Mucosa of rectum (tissue), 2 donors: ENCODE data around the gene CAPS.
A peak's percentile ranks its signal among the peaks of the same experiment; 100 is the strongest.

Experiments
- H3K27ac ChIP-seq, 2 donors: one replicate each; pipeline ENCODE4 v1.7.0; 2013; ENCODE audit warnings: inconsistent platforms in 2 of 2, low read depth in 2 of 2, low read length in 2 of 2
- H3K27me3 ChIP-seq, 2 donors: one replicate each; pipeline ENCODE4 v1.7.0; 2013; ENCODE audit warnings: low read length in 2 of 2; ENCODE audit not compliant: control insufficient read depth in 2 of 2, insufficient read depth in 2 of 2
- H3K36me3 ChIP-seq, 2 donors: one replicate each; pipeline ENCODE4 v1.7.0; 2013; ENCODE audit warnings: low read length in 2 of 2; ENCODE audit not compliant: control insufficient read depth in 2 of 2, insufficient read depth in 2 of 2
- H3K4me1 ChIP-seq, 2 donors: one replicate each; pipeline ENCODE4 v1.7.0; 2013; ENCODE audit warnings: low read length in 2 of 2, mild to moderate bottlenecking in 1 of 2; ENCODE audit not compliant: control insufficient read depth in 2 of 2, insufficient read depth in 2 of 2
- H3K4me3 ChIP-seq, 2 donors: one replicate each; pipeline ENCODE4 v1.7.0; 2013; ENCODE audit warnings: low read length in 2 of 2
- H3K9ac ChIP-seq, 2 donors: one replicate each; pipeline ENCODE4 v1.7.0; 2013; ENCODE audit warnings: low read length in 2 of 2, low read depth in 1 of 2, mild to moderate bottlenecking in 1 of 2
- H3K9me3 ChIP-seq, 2 donors: one replicate each; pipeline ENCODE4 v1.7.0; 2013; ENCODE audit warnings: low read length in 2 of 2; ENCODE audit not compliant: control insufficient read depth in 2 of 2
- donor health status: healthy.
- donor health status: Normal muscosa, but diverticular disease.

Gene CAPS

GRCh38 chr19:5911366-5911765 is 2.7 kb upstream of the CAPS start:
- Histone ChIP-seq H3K4me3 (no peak overlapping the region), H3K27me3 (no peaks in the 10 kb centered on the region), H3K9ac (no peak overlapping the region), H3K4me1 (peaks cover 18% of the 10 kb centered on the region in 2 donors), H3K27ac (no peak overlapping the region), H3K9me3 (no peaks in the 10 kb centered on the region), H3K36me3 (peaks cover 2 to 3% of the 10 kb centered on the region in 2 donors)

- peak overlapping the region; percentile 13 to 20 for H3K4me3 ChIP-seq
- no peaks in the 10 kb centered on the region for H3K9me3 ChIP-seq
- H3K9ac ChIP-seq = peak overlapping the region in 1 of 2 donors; percentile 58
- H3K27me3 ChIP-seq = no peaks in the 10 kb centered on the region
- peak overlapping the region; percentile 48 to 57 for H3K27ac ChIP-seq
- H3K36me3 ChIP-seq = peaks cover 22 to 26% of the 10 kb centered on the region in 2 donors
- H3K4me1 ChIP-seq = peaks cover 18% of the 10 kb centered on the region in 2 donors
These were observed 312 bp downstream of the CAPS start for GRCh38 chr19:5914358-5914774.

- Histone ChIP-seq H3K27ac (no peak overlapping the region), H3K4me3 (peak overlapping the region; percentile 20), H3K9ac (peak overlapping the region in 1 of 2 donors; percentile 58), H3K9me3 (no peaks in the 10 kb centered on the region), H3K36me3 (peaks cover 30 to 34% of the 10 kb centered on the region in 2 donors), H3K27me3 (no peaks in the 10 kb centered on the region), H3K4me1 (peaks cover 18% of the 10 kb centered on the region in 2 donors)
These were observed 1.1 kb downstream of the CAPS start for GRCh38 chr19:5914946-5915781.

GRCh38 chr19:5915782-5916165 is 1.7 kb downstream of the CAPS start:
- Histone ChIP-seq H3K9me3 (no peaks in the 10 kb centered on the region), H3K27me3 (no peaks in the 10 kb centered on the region), H3K4me3 (peak overlapping the region in 1 of 2 donors; percentile 20), H3K9ac (peak overlapping the region in 1 of 2 donors; percentile 13), H3K27ac (no peak overlapping the region), H3K4me1 (peaks cover 18% of the 10 kb centered on the region in 2 donors), H3K36me3 (peaks cover 30 to 36% of the 10 kb centered on the region in 2 donors)

- Histone ChIP-seq H3K9ac (no peak overlapping the region), H3K27ac (no peak overlapping the region), H3K27me3 (no peaks in the 10 kb centered on the region), H3K4me3 (no peak overlapping the region), H3K9me3 (no peaks in the 10 kb centered on the region), H3K36me3 (peaks cover 33 to 41% of the 10 kb centered on the region in 2 donors), H3K4me1 (peaks cover 18% of the 10 kb centered on the region in 2 donors)
These were observed 2.2 kb downstream of the CAPS start for GRCh38 chr19:5916181-5916708.

- Histone ChIP-seq H3K27ac (no peak overlapping the region), H3K9ac (no peak overlapping the region), H3K4me3 (no peak overlapping the region), H3K9me3 (no peaks in the 10 kb centered on the region), H3K27me3 (no peaks in the 10 kb centered on the region), H3K36me3 (peaks cover 46 to 52% of the 10 kb centered on the region in 2 donors), H3K4me1 (peaks cover 18% of the 10 kb centered on the region in 2 donors)
These were observed 3.5 kb downstream of the CAPS start for GRCh38 chr19:5917431-5918107.

- Histone ChIP-seq H3K9me3 (no peaks in the 10 kb centered on the region), H3K36me3 (peaks cover 54 to 61% of the 10 kb centered on the region in 2 donors), H3K9ac (no peak overlapping the region), H3K27me3 (no peaks in the 10 kb centered on the region), H3K4me1 (peaks cover 18% of the 10 kb centered on the region in 2 donors), H3K4me3 (no peak overlapping the region), H3K27ac (no peak overlapping the region)
These were observed 4.5 kb downstream of the CAPS start for GRCh38 chr19:5918463-5919079.

- peaks cover 70 to 87% of the 10 kb centered on the region in 2 donors for H3K36me3 ChIP-seq
- no peak overlapping the region for H3K27ac ChIP-seq
- no peak overlapping the region for H3K9ac ChIP-seq
- H3K4me1 ChIP-seq = peaks cover 13% of the 10 kb centered on the region in 2 donors
- H3K4me3 ChIP-seq = no peak overlapping the region
- no peaks in the 10 kb centered on the region for H3K27me3 ChIP-seq
- H3K9me3 ChIP-seq = no peaks in the 10 kb centered on the region
These were observed 7.6 kb downstream of the CAPS start for GRCh38 chr19:5921516-5922160.

- Histone ChIP-seq H3K27ac (no peak overlapping the region), H3K9me3 (no peaks in the 10 kb centered on the region), H3K4me3 (no peak overlapping the region), H3K36me3 (peaks cover 70 to 87% of the 10 kb centered on the region in 2 donors), H3K27me3 (no peaks in the 10 kb centered on the region), H3K9ac (no peak overlapping the region), H3K4me1 (peaks cover 13 to 18% of the 10 kb centered on the region in 2 donors)
These were observed 8.1 kb downstream of the CAPS start for GRCh38 chr19:5922161-5922545.
